DND-41 (cell line): ENCODE measurements around the gene EPS8L2.
A peak's percentile ranks its signal among the peaks of the same experiment; 100 is the strongest.

Experiments
- ATAC-seq: fragments of 200-7000 bp; cut with Tn5 transposase; 3 replicates; pipeline ENCODE4 v1.9.1; 2021; ENCODE audit warnings: low read depth; ENCODE audit not compliant: insufficient read depth
- DNase-seq: peaks from one replicate; pipeline ENCODE4 v3.0.0-alpha.2; 2020
- H2AFZ ChIP-seq: 2 replicates; pipeline ENCODE4 v1.6.0; 2012; ENCODE audit warnings: low read depth, low read length
- H3K27ac ChIP-seq: 2 replicates; pipeline ENCODE4 v1.5.1; 2012; ENCODE audit warnings: low read length, inconsistent platforms
- H3K27me3 ChIP-seq: fragments of 200-600 bp; sonication (generic); 2 replicates; pipeline ENCODE4 v1.6.0; 2012; ENCODE audit warnings: low read length, mild to moderate bottlenecking, inconsistent platforms; ENCODE audit not compliant: insufficient read depth, poor library complexity
- H3K36me3 ChIP-seq: 2 replicates; pipeline ENCODE4 v1.5.1; 2012; ENCODE audit warnings: low read length, inconsistent platforms; ENCODE audit not compliant: insufficient read depth
- H3K4me1 ChIP-seq: 2 replicates; pipeline ENCODE4 v1.5.1; 2012; ENCODE audit warnings: mild to moderate bottlenecking, low read length; ENCODE audit not compliant: insufficient read depth
- H3K4me2 ChIP-seq: 2 replicates; pipeline ENCODE4 v1.6.0; 2012; ENCODE audit warnings: mild to moderate bottlenecking, moderate library complexity, low read length, inconsistent platforms; ENCODE audit not compliant: insufficient read depth
- H3K4me3 ChIP-seq, 2 experiments: fragments of 200-600 bp in 1 of 2; shearing (Covaris generic) in 1 of 2; 2 replicates each; pipeline ENCODE4 v1.5.1; 2012 to 2016; ENCODE audit warnings: inconsistent platforms in 2 of 2, low read length in 2 of 2, mild to moderate bottlenecking in 2 of 2, low read depth in 1 of 2, moderate library complexity in 1 of 2
- H3K79me2 ChIP-seq: 2 replicates; pipeline ENCODE4 v1.6.0; 2012; ENCODE audit warnings: low read length, inconsistent platforms; ENCODE audit not compliant: insufficient read depth
- H3K9ac ChIP-seq: 2 replicates; pipeline ENCODE4 v1.6.0; 2012; ENCODE audit warnings: low read depth, mild to moderate bottlenecking, inconsistent platforms, low read length, moderate library complexity
- H3K9me3 ChIP-seq: 2 replicates; pipeline ENCODE4 v1.5.1; 2012; ENCODE audit warnings: low read length, moderate library complexity, mild to moderate bottlenecking, inconsistent platforms; ENCODE audit not compliant: insufficient read depth, severe bottlenecking
- H4K20me1 ChIP-seq: 2 replicates; pipeline ENCODE4 v1.6.0; 2012; ENCODE audit warnings: low read length; ENCODE audit not compliant: insufficient read depth
- EZH2 ChIP-seq: IDR thresholded peaks from 3 replicates; pipeline ENCODE4 v1.6.1; 2012; ENCODE audit warnings: borderline replicate concordance, low read depth, mild to moderate bottlenecking, moderate library complexity, low read length, inconsistent platforms; ENCODE audit not compliant: severe bottlenecking
- TF ChIP-seq, protein P1 (sequence below): IDR thresholded peaks from 2 replicates; pipeline ENCODE4 v1.5.1; 2012; ENCODE audit warnings: borderline replicate concordance, low read length, moderate library complexity, mild to moderate bottlenecking; ENCODE audit not compliant: poor library complexity, severe bottlenecking; ENCODE audit errors: extremely low read depth

Gene EPS8L2

DNA sequence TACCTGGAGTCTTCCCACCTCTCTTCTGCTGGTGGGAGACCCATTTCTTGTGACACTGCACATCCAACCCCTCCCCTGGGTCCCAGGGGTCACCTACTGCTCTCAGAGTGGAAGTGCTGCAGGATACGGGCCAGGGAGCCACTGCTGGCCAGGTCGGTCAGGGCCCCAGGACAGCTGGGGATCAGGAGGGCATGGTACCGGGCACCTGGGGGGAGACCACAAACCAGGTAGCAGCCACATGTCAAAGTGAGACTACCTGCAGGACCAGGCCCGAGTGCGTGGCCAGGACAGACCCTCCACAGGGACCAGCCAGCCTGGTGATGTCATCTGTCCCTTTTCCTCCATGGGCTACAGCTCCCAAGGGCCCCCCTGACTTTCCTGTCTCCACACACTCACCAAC, 67.4 kb downstream of the EPS8L2 start:
- no peak overlapping the region for H3K4me2 ChIP-seq
- no peak overlapping the region for H3K27ac ChIP-seq
- H2AFZ ChIP-seq = no peak overlapping the region
- peaks cover 25% of the 10 kb centered on the region for H3K4me1 ChIP-seq
- H3K79me2 ChIP-seq = peaks cover 71% of the 10 kb centered on the region
- H3K9ac ChIP-seq = no peak overlapping the region
- peaks cover 61% of the 10 kb centered on the region for H4K20me1 ChIP-seq
- H3K4me3 ChIP-seq = no peak overlapping the region
- H3K36me3 ChIP-seq = peaks cover 62% of the 10 kb centered on the region
- TF ChIP-seq EZH2 = no peak
- TF ChIP-seq, protein P1, sequence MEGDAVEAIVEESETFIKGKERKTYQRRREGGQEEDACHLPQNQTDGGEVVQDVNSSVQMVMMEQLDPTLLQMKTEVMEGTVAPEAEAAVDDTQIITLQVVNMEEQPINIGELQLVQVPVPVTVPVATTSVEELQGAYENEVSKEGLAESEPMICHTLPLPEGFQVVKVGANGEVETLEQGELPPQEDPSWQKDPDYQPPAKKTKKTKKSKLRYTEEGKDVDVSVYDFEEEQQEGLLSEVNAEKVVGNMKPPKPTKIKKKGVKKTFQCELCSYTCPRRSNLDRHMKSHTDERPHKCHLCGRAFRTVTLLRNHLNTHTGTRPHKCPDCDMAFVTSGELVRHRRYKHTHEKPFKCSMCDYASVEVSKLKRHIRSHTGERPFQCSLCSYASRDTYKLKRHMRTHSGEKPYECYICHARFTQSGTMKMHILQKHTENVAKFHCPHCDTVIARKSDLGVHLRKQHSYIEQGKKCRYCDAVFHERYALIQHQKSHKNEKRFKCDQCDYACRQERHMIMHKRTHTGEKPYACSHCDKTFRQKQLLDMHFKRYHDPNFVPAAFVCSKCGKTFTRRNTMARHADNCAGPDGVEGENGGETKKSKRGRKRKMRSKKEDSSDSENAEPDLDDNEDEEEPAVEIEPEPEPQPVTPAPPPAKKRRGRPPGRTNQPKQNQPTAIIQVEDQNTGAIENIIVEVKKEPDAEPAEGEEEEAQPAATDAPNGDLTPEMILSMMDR = no peak
- DNase-seq (no peak), ATAC-seq (no peak)
- no peaks in the 10 kb centered on the region for H3K9me3 ChIP-seq
- no peaks in the 10 kb centered on the region for H3K27me3 ChIP-seq

DNA sequence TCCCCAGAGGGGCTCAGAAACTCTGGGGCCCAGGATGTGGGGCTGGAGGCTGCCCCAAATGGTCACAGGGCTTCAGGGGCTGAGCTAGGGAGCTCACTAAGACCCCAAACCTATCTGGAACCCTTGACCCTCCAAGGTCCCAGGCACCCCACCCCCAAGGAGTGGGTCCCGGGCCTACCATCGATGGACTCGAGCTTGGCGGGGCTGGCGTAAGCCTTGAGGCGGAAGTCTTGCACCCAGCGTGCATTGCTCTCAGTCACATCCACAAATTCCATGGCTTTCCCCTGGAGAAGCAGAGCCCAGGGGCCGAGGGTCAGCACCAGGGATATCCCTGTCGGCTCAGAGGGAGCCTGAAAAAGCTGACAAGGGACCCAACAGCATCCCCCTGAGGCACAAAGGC, 67.8 kb downstream of the EPS8L2 start:
- ATAC-seq (no peak), DNase-seq (no peak)
- Histone ChIP-seq H3K9ac (no peak overlapping the region), H3K4me2 (0 out of 2 replicates have a peak overlapping the region, but pooled peaks have one; percentile 8), H3K36me3 (peaks cover 64% of the 10 kb centered on the region), H3K9me3 (no peaks in the 10 kb centered on the region), H3K27ac (no peak overlapping the region), H3K79me2 (peaks cover 75% of the 10 kb centered on the region), H3K4me1 (peaks cover 29% of the 10 kb centered on the region), H3K4me3 (no peak overlapping the region), H3K27me3 (no peaks in the 10 kb centered on the region), H2AFZ (no peak overlapping the region), H4K20me1 (peaks cover 61% of the 10 kb centered on the region)
- no peak for TF ChIP-seq EZH2
- TF ChIP-seq, protein P1 = no peak

DNA sequence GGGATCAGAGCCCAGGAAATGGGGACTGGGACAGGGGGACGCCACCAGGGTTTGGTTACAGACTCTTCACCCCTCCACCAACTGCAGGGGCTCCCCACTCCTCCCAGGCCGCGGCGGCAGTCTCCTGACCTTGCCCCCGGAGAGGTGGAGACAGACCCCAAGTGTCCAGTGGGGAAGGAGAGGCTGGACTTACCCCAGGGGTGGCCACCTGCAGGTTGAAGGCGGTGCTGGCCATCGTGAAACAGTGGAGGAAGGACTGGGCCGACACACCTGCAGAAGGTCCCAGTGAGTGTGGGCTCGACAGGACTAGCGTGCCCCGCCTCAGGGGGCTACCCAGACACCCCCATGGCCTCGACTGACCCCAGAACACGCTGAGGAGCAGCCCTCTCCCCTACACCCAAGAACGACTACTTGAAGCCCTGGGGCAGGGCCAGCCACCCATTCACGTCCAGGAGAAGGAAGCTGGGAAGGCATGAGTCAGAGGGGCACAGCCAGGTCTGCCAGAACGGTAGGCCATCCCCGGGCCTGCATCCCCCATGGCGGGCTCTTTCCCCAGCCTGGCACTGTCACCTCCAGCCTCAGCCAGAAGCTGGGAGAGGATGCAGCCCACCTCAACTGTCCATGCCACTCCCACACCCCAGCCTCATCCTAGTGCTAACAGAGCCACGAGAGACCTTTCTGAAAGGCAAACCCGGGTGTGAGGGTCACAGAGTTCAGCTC, 69.0 kb downstream of the EPS8L2 start:
- TF ChIP-seq, protein P1 = no peak
- TF ChIP-seq EZH2 = no peak
- Histone ChIP-seq H3K27me3 (no peaks in the 10 kb centered on the region), H3K79me2 (peaks cover 84% of the 10 kb centered on the region), H2AFZ (no peak overlapping the region), H4K20me1 (peaks cover 69% of the 10 kb centered on the region), H3K4me2 (peak overlapping the region; percentile 89; the same call in 1 of the 2 replicates), H3K4me1 (peaks cover 41% of the 10 kb centered on the region), H3K9me3 (no peaks in the 10 kb centered on the region), H3K27ac (no peak overlapping the region), H3K9ac (peak overlapping the region; percentile 21; the same call in 1 of the 2 replicates), H3K4me3 (0 out of 4 replicates have a peak overlapping the region, but pooled peaks of 1 of the 2 experiments have one; percentile 8), H3K36me3 (peaks cover 66% of the 10 kb centered on the region)
- no peak for ATAC-seq
- DNase-seq = no peak
